Stimulated activated CD8-positive, alpha-beta memory T cell treated with anti-CD3 and anti-CD28 coated beads, Interleukin-2, amount 100 ng/mL, for 1 hour (primary cell): Measurements from ENCODE around the gene SMKR1.
"Not testable (repeated sequence)": the region's sequence is repeated elsewhere in the genome, so short reads cannot be mapped to it uniquely, and the experiment has no call there.

ENCODE experiments used
- DNase-seq, 2 donors: peaks; one replicate each; pipeline ENCODE4 v3.0.0-alpha.2; 2020; ENCODE audit warnings: low read depth in 2 of 2

The SMKR1 gene

GRCh38 chr7:129501760-129502707 lies at the start of gene SMKR1:
Gene SMKR1, plus strand, starts transcription at chr7:129502531. Its CDS starts 294 bp downstream, at chr7:129502825.
- DNase-seq: peak; percentile 80 to 88

GRCh38 chr7:129452589-129453231 lies 49.6 kb upstream of the SMKR1 start:
- no peak for DNase-seq

GRCh38 chr7:129453510-129454248 lies 48.7 kb upstream of the SMKR1 start:
- DNase-seq: no peak

- DNase-seq: no peak
Measured at GRCh38 chr7:129454249-129454551, 48.1 kb upstream of the SMKR1 start.

- no peak for DNase-seq
Measured at GRCh38 chr7:129456421-129456820, 45.9 kb upstream of the SMKR1 start.

GRCh38 chr7:129457101-129457500 lies 45.2 kb upstream of the SMKR1 start:
- DNase-seq: no peak

- no peak for DNase-seq
Measured at GRCh38 chr7:129458171-129458570, 44.2 kb upstream of the SMKR1 start.

GRCh38 chr7:129461809-129462208 lies 40.5 kb upstream of the SMKR1 start:
- no peak for DNase-seq

- no peak for DNase-seq
Measured at GRCh38 chr7:129462420-129462819, 39.9 kb upstream of the SMKR1 start.

- no peak for DNase-seq
Measured at GRCh38 chr7:129464194-129464593, 38.1 kb upstream of the SMKR1 start.

GRCh38 chr7:129465080-129465479 lies 37.3 kb upstream of the SMKR1 start:
- DNase-seq: no peak

GRCh38 chr7:129466796-129467195 lies 35.5 kb upstream of the SMKR1 start:
- no peak for DNase-seq

GRCh38 chr7:129468087-129468486 lies 34.2 kb upstream of the SMKR1 start:
- no peak for DNase-seq

GRCh38 chr7:129468547-129468946 lies 33.8 kb upstream of the SMKR1 start:
- no peak for DNase-seq

- DNase-seq: no peak
Measured at GRCh38 chr7:129469930-129470329, 32.4 kb upstream of the SMKR1 start.

- no peak for DNase-seq
Measured at GRCh38 chr7:129470411-129470810, 31.9 kb upstream of the SMKR1 start.

GRCh38 chr7:129471402-129471827 lies 30.9 kb upstream of the SMKR1 start:
- DNase-seq: no peak

GRCh38 chr7:129475931-129476330 lies 26.4 kb upstream of the SMKR1 start:
- DNase-seq: not testable (repeated sequence)

GRCh38 chr7:129476398-129476797 lies 25.9 kb upstream of the SMKR1 start:
- not testable (repeated sequence) for DNase-seq

- DNase-seq: no peak
Measured at GRCh38 chr7:129479831-129480230, 22.5 kb upstream of the SMKR1 start.

- no peak for DNase-seq
Measured at GRCh38 chr7:129480674-129481363, 21.5 kb upstream of the SMKR1 start.

GRCh38 chr7:129481376-129481775 lies 21.0 kb upstream of the SMKR1 start:
- not testable (repeated sequence) for DNase-seq
